NCI-H128 (cell line): ENCODE results near the gene CAPG.
A peak's percentile ranks its signal among the peaks of the same experiment; 100 is the strongest.

Source experiments
- DNase-seq: peaks from one replicate; lab custom pipeline; 2025; ENCODE audit not compliant: unreplicated experiment; lab: John Stamatoyannopoulos, UW

The CAPG gene

GRCh38 chr2:85439025-85439472 is 28.9 kb upstream of the CAPG start:
- DNase-seq: no peak

GRCh38 chr2:85438201-85439024 is 28.2 kb upstream of the CAPG start:
- no peak for DNase-seq

GRCh38 chr2:85437488-85438200 is 27.5 kb upstream of the CAPG start:
- peak; percentile 45 for DNase-seq

- DNase-seq: no peak
Measured at GRCh38 chr2:85436836-85437487, 26.8 kb upstream of the CAPG start.

- no peak for DNase-seq
Measured at GRCh38 chr2:85435981-85436835, 26.0 kb upstream of the CAPG start.

- DNase-seq: no peak
Measured at GRCh38 chr2:85435220-85435958, 25.2 kb upstream of the CAPG start.

GRCh38 chr2:85434696-85435095 is 24.5 kb upstream of the CAPG start:
- no peak for DNase-seq

GRCh38 chr2:85433511-85434089 is 23.4 kb upstream of the CAPG start:
- no peak for DNase-seq

- DNase-seq: no peak
Measured at GRCh38 chr2:85431570-85432205, 21.5 kb upstream of the CAPG start.

- DNase-seq: no peak
Measured at GRCh38 chr2:85430752-85431569, 20.8 kb upstream of the CAPG start.

- DNase-seq: no peak
Measured at GRCh38 chr2:85429924-85430289, 19.7 kb upstream of the CAPG start.

GRCh38 chr2:85429213-85429923 is 19.2 kb upstream of the CAPG start:
- DNase-seq: no peak

GRCh38 chr2:85428343-85428881 is 18.2 kb upstream of the CAPG start:
- no peak for DNase-seq

GRCh38 chr2:85427300-85427835 is 17.2 kb upstream of the CAPG start:
- no peak for DNase-seq

GRCh38 chr2:85425588-85425987 is 15.4 kb upstream of the CAPG start:
- DNase-seq: no peak

- no peak for DNase-seq
Measured at GRCh38 chr2:85423525-85423924, 13.4 kb upstream of the CAPG start.

- DNase-seq: no peak
Measured at GRCh38 chr2:85422072-85422457, 11.9 kb upstream of the CAPG start.
